Measurements from ENCODE around the gene PNPLA6.
"Not testable (repeated sequence)": the region's sequence is repeated elsewhere in the genome, so short reads cannot be mapped to it uniquely, and the experiment has no call there.

DNA sequence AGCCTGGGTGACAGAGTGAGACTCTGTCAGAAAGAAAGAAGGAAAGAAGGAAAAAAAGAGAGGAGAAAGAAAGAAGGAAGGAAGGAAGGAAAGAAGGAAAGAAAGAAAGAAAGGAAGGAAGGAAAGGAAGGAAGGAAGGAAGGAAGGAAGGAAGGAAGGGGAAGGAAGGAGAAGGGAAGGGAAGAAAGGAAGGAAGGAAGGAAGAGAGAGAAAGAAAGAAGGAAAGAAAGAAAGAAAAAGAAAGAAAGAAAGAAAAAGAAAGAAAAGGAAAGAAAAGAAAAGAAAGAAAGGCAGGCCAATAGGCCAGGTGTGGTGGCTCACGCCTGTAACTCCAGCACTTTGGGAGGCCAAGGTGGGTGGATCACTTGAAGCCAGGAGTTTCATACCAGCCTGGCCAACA is 41.9 kb downstream of the PNPLA6 start:
- not testable (repeated sequence) for TF ChIP-seq POLR2A (IDR thresholded peaks at IDR 0.05; ENCODE audit: low read depth, low read length); RAD21 (IDR thresholded peaks at IDR 0.05; ENCODE audit: low read length)
- TF ChIP-seq, protein P1, sequence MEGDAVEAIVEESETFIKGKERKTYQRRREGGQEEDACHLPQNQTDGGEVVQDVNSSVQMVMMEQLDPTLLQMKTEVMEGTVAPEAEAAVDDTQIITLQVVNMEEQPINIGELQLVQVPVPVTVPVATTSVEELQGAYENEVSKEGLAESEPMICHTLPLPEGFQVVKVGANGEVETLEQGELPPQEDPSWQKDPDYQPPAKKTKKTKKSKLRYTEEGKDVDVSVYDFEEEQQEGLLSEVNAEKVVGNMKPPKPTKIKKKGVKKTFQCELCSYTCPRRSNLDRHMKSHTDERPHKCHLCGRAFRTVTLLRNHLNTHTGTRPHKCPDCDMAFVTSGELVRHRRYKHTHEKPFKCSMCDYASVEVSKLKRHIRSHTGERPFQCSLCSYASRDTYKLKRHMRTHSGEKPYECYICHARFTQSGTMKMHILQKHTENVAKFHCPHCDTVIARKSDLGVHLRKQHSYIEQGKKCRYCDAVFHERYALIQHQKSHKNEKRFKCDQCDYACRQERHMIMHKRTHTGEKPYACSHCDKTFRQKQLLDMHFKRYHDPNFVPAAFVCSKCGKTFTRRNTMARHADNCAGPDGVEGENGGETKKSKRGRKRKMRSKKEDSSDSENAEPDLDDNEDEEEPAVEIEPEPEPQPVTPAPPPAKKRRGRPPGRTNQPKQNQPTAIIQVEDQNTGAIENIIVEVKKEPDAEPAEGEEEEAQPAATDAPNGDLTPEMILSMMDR (conservative IDR thresholded peaks at IDR 0.05; ENCODE audit: low read depth, low read length), result not testable (repeated sequence)
